ENCODE measurements around the gene HTD2.
"Not testable (repeated sequence)": the region's sequence is repeated elsewhere in the genome, so short reads cannot be mapped to it uniquely, and the experiment has no call there.

HTD2 gene

DNA sequence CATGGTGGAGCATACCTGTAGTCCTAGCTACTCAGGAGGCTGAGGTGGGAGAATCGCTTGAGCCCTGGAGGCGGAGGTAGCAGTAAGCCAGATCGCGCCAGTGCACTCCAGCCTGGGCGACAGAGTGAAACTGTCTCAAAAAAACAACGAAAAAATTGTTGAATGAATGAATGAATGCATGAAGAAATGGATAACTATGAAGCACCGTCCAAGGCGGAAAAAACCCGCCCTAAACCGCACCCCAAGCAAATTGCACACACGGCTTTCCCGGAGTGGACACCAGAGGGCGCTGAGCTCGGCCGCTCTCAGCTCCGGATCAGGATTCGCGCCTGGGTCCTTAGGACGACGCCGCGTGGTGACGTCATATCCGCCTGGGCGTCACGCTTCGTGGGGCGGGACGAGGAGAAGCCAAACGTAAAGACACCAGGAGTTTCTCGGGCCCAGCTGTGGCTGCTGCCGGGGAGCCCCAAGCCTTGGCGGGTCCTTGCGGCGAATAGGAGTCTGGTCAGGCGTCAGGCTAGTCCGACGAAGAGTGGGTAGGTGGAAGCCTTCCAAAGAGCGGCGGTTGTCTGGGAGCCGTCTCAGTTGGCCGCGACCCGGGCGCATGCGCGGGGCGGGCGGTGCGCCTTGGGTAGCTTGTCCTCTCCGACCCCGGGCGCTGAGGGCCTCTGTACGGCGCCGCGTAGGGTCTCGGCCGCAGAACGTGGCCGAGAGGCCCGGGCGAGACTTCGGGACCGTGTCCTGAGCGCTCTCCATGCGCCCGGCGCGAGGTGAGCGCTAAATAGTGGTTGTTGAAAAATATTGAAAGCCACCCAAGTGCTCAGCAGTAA lies at the start of gene HTD2, which contains the start of gene RPP14:
TSS of gene HTD2 (plus strand) at position 639 of the 830 bp plus-strand sequence. CDS start 11,094 bp downstream, outside the sequence.
TSS of gene RPP14 (plus strand) at position 364 of the 830 bp plus-strand sequence. CDS start 4,085 bp downstream, outside the sequence.
- DNase-seq, result peak; percentile 91 to 98 (median 96)

DNA sequence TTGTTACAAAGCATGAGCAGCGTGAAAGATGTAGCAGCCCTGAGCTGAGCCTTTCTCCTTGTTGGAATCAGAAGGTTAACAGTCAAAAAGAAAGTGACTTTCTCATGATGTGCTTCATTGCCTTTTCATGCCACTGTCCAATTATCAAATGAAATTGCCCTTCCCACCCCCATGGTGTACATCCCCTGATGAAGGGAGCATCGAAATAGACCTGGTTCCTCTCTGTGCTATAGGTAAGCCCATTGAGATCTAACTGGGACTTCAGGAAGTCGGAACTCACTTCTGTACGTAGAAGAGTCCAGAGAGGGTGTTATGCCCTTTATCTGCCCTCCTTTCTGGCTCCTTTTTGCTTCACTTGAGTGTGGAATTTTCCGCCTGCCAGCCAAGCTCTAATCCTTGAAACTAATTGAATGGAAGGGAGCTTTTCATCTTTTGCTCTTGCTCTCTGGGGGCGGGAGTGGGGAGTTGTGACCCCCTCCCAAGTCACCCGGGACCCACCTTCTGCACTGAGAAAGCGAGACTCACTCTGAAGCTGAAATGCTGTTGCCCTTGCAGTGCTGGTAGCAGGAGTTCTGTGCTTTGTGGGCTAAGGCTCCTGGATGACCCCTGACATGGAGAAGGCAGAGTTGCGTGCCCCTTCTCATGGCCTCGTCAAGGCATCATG lies 47.8 kb upstream of the HTD2 start:
- DNase-seq, result no peak

DNA sequence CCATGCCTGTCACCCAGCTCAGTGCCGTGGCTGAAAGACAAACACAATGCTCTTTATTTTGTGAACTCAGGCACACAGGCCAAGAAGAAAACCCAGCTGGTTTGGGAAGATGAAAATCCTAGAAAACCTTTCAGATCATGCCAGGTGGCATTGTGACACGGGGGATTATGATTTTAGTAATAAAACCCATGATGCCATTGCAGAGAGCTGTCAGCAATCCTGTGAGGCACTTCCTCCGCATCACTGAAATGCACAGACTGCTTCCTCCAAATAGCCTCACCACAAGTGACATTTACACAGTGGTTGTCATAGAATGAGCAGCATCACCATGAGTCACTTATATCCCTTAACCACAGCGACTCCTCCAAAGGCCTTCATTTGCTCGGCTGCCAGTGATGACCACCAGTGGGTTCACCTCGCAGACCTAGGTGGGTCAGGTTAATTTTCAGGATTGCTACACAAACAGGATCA lies 46.0 kb upstream of the HTD2 start:
- DNase-seq, result no peak

DNA sequence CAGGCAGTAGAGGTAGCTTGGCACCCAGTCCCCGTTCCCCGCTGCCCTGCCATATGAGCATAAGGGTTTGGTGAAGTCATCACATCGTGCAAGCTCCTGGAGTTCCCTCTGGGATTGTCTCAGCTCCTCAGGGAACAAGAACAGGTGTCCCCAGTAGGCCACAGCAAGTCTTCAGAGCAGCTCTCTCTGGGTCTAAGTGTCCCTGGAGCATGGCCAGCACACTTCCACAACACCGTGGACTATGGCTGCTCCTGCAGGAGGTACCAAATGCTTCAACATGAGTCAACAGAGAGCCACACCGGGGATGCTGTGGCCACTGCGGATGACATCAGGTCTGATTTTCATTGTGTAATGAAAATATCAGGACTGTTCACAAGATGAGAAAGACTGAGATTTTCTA lies 45.6 kb upstream of the HTD2 start:
- DNase-seq, result no peak

DNA sequence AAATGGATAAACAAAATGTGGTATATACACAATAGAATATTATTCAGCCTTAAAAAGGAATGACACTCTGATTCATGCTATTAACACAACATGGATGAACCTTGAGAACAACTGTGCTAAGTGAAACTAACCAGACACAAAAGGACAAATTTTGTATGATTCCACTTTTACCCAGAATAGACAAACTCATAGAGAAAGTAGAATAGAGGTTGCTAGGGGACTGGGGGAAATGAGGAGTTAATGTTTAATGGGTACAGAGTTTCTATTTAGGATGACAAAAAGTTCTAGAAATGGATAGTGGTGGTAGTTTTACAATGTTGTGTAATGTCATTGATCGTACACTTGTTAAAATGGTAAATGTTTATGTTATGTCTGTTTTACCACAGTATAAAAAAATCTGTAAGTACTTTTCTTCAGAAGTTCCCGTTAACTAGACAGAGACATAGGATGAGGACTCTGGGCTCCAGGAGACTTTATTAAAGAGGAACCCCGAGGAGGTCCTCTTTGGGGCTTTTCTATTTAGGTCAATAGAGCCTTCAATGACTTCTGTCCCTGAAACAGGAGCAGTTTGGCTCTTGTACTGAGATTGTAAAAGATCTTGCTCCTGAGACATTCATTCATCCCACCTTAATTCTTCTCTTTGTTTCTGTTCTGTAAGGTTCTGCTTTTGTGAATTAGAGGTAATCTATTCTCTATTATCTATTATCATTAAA lies 44.2 kb upstream of the HTD2 start:
- no peak for DNase-seq

DNA sequence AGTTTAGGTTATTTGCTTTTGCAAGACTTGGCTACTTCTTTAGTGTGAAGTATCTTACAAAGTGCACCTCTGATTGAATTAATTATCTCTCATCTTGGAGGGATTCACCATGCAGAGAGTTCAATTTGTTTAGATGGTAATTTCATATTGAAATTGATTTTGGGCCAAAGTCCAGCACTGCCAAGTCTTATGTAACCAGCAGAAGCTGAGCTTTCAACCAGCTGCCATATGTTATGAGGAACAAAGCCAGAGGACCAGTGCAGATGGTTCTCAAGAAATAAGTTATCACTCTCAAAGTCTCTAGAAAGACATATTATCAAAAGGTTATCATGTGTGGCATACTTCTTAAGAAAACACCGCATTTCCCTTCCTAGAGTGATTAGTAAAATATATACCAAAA lies 39.7 kb upstream of the HTD2 start:
- no peak for DNase-seq

DNA sequence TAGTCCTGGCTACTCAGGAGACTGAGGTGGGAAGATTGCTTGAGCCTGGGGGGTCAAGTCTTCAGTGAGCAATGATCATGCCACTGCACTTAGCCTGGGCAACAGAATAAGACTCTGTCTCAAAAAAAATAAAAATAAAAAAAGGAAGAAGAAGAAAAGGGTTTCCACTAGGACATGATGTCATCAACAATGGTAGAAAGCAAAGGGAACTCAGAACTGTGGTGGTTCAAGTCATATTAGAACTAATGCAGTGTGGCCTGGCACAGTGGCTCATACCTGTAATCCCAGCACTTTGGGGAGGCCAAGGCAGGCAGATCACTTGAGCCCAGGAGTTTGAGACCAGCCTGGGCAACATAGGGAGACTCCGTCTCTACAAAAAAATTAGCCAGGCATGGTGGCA lies 38.8 kb upstream of the HTD2 start:
- DNase-seq, result not testable (repeated sequence)

DNA sequence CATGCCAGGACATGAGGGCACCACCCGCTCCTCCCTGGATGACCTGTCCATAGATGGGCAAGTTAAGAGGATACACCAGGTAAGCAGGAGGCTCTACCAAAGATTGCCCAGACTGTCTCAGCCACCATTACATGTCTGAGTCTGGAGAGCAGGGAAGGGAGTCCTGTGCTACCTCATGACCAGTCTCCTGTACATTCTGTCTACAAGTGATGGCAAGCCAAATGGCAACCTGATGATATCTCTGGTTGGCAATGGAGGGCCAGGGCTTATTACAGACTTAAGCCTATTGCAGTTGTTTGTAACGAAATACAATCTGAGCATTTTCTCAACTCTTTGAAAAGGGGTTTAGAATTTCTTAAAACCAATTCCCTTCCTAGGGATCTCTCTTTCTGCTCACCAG lies 37.0 kb upstream of the HTD2 start:
- no peak for DNase-seq

DNA sequence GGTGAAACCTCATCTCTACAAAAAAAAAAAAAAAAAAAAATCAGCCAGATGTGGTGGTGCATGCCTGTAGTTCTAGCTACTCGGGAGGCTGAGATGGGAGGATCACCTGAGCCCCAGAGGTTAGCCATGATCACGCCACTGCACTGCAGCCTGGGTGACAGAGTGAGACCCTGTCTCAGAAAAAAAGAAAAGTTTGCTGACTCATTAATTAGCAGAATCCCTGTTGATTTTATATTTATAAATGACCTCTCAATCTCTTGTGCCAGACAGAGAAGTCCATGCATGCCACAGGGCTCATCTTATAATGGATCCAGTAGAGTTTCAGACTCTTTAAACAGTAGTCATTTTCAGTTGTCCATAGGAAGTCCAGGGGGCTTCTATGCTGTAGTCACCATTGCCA lies 35.8 kb upstream of the HTD2 start:
- no peak for DNase-seq

DNA sequence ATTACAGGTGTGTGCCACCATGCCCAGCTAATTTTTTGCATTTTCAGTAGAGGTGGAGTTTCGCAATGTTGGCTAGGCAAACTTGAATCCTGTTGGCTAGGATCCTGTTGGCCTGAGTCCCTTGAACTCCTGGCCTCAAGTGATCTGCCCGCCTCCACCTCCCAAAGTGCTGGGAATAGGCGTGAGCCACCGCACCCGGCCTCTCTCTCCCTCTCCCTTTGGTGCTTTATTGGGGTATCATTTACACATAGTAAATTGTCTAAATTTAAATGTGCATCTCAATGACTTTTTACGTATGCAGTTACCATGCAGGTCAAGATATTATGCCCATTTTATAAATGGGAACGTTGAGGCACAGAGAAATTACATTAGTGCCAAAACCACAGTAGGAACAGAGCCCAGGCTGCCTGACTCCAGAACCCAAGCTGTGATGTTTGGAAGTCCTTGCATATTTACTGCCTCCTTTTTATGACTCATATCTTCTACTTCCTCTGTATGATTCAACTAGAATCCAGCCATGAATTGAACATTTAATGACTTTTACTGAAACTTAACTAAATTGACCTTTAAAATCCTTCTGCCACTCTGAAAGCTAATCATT lies 34.3 kb upstream of the HTD2 start:
- no peak for DNase-seq

DNA sequence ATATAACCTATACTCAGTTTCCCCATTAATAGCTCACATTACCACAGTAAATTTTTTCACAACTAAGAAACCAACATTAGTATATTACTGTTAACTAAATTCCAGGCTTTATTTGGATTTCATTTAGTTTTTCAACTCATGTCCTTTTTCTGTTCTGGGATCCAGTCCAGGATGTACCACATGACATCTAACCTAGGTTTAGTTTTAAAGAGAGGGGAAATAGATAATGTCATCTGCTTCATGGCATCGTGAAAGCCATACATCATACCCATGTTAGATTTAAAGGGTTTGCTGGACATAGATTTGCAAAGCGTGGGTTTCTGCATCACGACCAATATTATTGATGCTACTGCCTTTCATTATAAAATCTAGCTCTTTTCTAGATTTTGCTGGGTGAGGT lies 33.4 kb upstream of the HTD2 start:
- DNase-seq, result no peak

DNA sequence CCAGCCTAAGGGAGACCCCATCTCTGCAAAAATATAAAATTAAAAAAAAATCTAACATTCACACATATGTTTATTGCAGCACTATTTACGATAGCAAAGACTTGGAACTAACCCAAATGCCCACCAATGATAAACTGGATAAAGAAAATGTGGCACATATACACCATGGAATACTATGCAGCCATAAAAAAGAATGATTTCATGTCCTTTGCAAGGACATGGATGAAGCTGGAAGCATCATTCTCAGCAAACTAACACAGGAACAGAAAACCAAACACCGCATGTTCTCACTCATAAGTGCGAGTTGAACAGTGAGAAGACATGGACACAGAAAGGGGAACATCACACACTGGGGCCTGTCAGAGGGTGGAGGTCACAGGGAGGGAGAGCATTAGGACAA lies 33.0 kb upstream of the HTD2 start:
- not testable (repeated sequence) for DNase-seq

DNA sequence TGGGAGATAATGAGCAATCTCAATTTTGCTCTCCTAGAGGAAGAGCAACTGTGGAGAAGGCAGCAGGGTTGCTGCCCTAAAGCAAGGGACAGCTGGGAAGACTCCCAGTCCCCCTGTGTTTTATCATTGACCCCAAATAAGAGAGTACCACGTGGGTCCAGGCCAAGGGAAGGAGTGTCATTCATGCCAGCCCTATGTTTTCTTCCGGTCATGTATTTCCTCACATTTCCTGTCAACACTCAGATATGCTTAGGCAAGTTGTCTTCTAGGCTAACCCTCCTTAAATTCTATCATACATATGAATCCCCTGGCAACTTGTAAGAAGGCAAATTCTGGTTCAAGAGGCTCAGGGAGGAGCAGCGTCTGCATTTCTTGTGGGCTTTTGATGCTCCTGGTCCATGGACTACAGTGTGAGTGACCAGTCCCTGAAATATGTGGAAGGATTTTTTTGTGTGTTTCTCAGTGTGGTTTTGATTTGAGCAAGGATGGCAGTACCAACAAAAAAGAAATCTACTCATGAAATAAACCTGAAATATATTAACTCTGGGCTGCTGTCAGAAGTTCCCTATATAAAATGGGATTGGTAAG lies 32.2 kb upstream of the HTD2 start:
- DNase-seq, result no peak

DNA sequence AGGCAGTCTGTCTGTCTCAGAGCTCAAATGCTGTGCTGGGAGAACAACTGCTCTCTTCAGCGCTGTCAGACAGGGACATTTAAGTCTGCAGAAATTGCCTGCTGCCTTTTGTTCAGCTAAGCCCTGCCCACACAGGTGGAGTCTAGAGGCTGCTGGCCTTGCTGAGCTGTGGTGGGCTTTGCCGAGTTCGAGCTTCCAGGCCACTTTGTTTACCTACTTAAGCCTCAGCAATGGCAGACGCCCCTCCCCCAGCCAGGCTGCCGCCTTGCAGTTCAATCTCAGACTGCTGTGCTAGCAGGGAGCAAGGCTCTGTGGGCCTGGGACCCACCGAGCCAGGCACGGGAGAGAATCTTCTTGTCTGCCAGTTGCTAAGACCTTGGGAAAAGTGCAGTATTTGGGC lies 25.3 kb upstream of the HTD2 start:
- DNase-seq, result no peak

DNA sequence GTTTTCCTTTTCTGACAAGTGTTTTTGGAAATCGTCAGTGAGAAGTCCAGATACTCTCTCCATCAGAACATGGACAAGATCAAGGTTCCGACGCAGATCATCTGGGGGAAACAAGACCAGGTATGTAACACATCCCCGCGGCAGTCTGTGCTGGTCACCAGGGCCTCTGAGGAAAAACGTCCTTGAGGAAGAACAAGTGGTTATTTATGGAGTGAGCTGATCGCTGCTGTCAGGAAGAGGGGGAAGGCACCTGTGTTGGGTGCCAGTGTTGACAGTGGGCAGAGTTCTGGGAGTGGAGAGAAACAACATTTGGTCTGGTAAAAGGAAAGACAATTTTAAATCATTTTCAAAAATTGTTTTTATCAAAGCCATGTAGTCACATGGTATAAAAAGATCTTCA lies 21.0 kb upstream of the HTD2 start:
- no peak for DNase-seq

DNA sequence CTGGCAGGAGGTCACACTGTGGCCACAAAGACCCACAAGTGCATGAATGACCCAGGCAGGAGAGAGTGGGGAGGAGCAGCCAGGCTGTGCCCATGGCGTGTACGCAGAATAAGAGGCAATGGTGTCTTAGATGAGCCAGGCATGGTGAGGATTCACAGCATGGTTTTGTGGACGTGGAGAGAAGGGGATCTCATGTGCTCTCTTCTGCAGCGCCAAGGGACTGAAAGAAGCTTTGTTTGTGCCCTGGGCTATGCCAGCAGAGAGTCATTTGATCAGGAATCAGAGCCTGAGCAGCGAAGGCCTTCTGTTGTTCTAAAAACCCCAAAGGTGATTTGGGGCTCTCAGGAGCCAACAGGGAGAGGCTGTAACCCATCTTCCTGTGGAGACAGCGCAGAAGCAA lies 19.0 kb upstream of the HTD2 start:
- DNase-seq, result no peak

DNA sequence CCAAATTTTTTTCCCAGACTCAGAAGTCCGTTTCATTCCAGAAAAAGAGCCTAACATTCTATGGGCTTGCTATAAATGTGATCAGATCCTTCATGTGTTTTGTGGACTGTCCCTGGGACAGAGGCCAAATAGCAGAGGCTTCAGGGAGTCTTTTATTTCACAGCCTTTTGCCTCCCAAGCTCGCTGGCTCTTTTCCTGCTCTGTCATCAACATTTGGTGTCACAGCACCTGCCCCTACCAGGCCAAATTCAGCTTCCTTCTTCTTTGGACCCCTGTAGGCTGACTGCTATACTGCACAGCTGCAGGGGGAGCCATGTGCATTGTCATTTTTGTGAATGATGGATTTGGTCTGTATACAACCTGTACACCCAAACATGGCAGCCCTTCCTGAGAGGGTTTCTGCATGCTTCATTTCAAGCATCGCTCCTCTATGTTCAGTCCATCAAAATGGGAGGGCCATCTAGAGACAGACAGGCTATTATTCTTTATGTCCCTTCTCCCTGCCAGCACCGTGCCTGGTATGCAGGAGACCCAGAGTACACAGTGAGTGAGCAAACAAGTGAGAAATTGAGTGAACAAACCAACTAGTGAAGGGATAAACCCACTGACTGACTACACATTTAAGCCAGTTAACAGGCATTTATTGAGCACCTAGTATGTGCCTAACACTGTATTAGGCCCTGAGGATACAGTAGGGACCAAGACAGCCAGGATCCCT lies 18.1 kb upstream of the HTD2 start:
- DNase-seq, result no peak

DNA sequence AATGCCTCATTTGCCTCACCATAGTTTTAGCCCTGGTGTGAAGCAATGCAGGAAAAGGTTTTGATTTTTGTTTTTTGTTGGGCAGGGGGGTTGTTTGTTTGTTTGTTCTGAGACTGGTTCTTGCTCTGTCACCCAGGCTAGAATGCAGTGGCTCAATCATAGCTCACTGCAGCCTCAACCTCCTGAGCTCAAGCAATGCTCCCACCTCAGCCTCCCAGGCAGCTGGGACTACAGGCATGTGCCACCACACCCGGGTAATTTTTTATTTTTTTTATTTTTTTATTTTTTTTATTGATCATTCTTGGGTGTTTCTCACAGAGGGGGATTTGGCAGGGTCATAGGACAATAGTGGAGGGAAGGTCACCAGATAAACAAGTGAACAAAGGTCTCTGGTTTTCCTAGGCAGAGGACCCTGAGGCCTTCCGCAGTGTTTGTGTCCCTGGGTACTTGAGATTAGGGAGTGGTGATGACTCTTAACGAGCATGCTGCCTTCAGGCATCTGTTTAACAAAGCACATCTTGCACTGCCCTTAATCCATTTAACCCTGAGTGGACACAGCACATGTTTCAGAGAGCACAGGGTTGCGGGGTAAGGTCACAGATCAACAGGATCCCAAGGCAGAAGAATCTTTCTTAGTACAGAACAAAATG lies 17.2 kb upstream of the HTD2 start:
- DNase-seq, result not testable (repeated sequence)

DNA sequence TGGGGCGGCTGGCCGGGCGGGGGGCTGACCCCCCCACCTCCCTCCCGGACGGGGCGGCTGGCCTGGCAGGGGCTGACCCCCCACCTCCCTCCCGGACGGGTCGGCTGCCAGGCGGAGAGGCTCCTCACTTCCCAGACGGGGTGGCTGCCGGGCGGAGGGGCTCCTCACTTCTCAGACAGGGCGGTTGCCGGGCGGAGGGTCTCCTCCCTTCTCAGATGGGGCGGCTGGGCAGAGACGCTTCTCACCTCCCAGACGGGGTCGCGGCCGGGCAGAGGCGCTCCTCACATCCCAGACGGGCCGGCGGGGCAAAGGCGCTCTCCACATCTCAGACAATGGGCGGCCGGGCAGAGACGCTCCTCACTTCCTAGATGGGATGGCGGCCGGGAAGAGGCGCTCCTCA lies 15.9 kb upstream of the HTD2 start:
- not testable (repeated sequence) for DNase-seq

DNA sequence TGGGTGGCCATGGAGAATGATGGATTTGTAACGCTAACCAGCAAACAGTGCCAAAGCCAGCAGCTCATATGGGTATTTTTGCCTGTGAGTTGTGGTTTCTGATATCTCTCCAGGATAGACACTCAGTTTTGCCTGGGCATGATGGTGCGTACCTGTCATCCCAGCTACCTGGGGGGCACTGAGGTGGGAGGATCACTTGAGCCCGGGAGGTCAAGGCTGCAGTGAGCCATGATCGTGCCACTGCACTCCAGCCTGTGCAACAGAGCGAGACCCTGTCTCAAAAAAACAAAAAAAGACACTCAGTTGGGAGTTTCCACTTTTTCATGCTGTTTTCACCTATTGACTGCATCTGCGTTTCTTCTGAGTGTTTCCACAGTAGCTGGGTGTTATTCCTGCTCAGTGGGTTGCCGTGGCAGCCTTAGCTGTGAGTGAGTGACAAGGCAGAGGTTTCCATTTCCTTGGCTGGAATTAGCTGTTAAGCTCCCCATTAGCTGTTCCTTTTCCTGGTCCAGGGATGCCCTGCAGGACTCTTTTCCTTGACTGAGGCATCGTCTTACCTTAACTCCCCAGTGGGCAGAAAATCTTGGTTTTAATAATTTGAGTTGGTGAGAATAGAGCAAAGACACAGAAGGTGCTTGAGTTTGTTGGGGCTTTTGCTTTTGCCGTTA lies 14.5 kb upstream of the HTD2 start:
- DNase-seq, result no peak

DNA sequence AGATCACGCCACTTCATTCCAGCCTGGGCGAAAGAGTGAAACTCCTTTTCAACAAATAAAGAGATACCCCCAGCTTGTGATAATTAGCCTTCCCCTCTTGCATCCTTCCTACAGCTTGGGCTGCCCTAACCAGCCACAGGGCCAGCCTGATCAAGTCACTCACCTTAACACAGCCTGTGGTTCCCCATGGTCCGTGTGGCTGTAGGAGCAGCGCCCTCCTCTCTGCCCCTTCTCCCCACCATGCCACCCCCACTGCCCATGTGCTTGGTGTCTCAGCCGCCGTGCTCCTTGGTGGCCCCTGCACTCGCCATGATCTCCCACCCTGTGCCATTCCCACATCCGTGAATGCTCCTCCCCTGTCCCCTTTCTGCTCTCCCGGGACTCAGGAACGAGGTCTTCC lies 13.5 kb upstream of the HTD2 start:
- no peak for DNase-seq
